Smooth muscle cell of the brain vasculature (primary cell): ENCODE data around the gene STXBP5.
A peak's percentile ranks its signal among the peaks of the same experiment; 100 is the strongest.

Source experiments
- DNase-seq: peaks from one replicate; pipeline ENCODE4 v3.0.0-alpha.2; 2012; ENCODE audit warnings: low read depth, low spot score

The STXBP5 gene

DNA sequence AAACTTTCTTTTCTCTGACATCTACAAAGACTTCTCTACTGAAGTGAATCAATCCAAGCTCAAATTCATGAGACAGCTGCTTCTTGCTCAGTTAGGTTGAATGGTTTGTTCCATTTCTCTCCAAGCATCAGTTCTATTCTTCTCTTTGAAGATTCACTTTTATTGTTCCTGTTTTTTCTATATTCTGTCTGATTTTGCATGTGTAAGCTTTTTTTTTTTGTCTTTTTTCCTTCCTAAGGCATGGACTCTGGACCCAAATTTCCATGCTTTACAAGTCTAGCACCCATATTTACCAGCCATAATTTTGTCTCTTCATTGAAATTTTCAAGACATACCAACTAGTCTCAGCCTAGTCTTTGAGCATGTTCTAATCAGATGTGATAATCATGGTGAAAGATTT is 25.9 kb upstream of the STXBP5 start:
- no peak for DNase-seq

DNA sequence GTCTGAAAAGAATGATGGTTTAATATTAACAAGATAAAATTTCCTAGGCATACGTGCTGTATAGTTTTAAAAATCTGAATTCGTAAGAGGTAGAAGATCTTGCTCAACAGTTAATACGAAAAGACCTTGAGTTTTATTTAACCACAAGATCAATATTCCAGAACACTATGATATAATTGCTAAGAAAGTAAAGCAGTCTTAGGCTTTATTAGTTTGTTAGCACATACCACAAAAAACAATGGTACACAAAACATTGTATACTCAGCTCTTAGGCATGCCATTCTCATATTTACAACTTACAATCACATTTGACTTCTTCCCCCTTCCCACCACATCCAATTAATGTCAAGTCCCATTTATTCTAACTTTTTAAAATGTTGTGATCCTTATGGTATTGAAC is 24.4 kb upstream of the STXBP5 start:
- no peak for DNase-seq

DNA sequence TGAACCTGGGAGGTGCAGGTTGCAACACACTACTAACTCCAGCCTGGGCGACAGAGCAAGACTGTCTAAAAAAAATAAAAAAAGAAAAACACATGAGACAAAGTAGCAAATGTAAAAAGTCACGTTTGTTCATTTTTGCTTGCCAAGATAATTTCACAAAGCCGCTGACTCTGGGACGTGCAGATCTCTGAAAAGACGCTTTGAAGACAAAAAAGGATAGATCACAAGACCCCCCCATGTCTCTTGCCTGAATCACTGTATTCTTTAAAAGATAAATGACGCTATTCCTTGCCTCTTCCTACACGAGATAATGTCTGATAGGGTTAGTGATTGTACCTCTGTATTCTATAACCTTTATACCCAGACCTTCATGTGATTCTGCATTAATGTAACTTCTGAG is 23.3 kb upstream of the STXBP5 start:
- DNase-seq = no peak

DNA sequence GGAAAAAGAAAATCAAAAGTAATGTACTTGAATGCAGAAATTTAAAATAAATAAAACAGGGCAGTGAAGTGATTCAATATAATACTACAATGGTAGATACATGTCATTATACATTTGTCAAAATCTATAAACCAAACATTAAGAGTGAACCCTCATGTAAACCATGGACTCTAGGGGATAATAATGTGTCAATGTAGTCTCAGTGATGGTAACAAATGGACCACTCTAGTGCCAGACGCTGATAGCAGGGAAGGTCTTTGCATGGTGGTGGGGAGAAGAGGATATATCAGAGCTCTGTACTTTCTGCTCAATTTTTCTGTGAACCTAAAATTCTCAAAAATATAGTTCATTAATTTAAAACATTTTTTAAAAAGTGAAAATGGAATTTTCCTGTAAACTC is 19.8 kb upstream of the STXBP5 start:
- no peak for DNase-seq

DNA sequence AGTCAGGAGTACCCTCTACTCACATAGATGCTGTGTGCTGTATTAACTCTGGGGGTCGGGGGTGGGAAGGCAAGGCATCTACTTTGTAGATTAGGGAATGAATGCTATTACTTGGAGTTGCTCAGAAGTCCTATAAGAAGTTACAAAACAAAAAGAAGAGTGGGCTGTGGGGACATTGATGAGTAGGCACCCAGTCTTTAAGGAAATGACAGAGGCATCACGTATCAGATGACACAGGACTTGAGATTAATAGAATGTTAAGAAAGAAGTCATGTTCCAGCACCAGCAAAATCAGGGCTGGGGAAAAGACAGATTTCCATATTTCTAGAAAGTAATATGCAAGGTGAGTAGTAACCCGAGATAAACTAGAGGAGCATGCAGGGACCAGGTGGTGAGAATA is 19.0 kb upstream of the STXBP5 start:
- DNase-seq = no peak

DNA sequence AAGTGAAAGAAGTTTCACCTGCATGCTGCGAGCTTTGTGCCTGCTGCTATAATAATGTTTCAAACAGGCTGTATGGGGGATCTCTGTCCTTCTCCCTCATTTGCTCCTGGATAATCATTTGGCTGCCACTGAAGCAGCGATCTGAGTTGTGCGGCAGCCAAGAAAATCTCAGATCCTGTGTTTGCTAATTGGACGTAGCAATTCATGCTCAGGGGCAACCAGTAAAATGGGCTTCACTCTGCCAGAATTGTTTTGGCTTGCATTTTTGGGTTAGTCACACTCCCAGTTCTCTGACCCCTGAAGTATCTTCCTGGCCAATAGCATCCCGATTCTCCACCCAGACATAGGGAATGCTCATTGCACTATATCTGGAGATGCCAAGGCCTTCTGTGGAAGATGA is 13.7 kb upstream of the STXBP5 start:
- no peak for DNase-seq

DNA sequence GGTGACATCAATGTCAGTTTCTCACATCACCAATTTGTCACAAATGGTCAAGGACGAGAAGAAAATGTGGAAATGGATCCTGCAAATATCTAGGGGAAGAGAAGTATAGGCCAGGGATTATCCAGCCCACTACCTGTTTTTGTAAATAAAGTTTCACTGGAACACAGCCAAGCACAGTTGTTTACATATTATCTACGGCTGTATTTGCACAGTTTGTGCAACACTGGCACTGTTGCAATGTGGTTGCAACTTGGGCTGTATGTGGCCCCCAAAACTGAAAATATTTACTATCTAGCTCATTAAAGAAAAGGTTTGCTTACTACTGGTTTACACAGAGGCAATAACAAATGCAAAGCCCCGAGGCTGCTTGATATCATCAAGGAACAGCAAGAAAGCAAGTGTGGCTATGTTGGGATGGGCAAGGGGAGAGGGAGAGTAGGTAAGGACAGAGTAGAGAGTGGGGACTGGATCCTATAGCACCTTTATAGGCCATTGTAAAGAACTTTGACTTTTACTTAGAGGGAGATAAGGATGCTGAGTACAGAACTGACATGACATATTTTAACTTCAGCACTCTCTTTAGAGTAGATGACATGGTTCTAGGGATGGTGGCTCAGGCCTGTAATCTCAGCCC is 11.8 kb upstream of the STXBP5 start:
- no peak for DNase-seq

DNA sequence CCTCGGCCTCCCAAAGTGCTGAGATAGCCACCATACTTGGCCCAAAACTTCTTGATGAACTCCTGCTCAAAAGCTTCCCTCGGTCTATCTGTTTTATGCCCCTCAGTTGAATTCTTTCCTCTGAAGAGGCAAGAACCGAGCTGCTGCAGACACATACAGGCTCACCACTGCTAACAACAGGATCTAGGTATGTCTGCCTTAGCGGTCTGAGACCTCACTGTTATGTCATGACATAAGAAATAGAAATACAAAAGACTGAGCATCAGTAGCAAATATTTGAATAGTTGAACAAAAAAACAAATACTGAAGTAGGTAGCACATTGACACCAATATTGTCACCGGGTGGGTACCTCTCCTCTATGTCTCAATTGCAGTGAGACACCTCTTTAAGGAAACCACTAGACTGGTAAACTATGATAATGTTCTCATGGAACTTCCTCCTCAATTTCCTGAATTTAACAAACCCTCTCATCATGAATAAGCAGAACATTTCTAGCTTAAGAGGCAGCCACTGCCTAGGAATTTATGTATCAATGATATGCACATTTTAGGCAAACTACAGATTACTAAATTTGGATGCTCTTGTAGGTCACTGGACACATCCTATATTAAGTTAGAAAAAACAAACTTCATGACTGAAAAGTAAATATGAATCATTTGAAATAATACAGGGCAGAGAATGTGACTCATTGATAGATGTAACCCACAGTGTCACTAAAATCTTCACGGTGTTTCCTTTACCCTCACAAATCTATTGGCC is 9.4 kb upstream of the STXBP5 start:
- DNase-seq = no peak

DNA sequence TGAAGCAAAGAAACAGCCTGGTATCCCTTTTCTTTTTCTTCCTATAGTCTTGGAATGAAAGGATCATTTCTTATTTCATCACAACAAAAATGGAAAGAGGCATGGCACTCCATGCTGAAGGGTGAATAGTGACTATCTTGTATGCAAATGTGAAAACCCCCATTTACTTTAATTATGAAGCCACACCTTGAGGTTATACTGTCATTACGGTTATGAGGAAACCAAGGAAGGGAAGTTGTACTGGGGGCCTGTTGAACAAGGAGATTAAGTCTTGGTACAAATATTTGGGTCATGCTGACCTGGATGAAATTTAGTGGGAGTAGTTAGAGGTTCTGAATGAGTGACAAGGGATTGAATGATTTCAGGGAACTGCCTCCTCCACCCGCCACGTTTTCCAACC is 8.7 kb upstream of the STXBP5 start:
- no peak for DNase-seq

DNA sequence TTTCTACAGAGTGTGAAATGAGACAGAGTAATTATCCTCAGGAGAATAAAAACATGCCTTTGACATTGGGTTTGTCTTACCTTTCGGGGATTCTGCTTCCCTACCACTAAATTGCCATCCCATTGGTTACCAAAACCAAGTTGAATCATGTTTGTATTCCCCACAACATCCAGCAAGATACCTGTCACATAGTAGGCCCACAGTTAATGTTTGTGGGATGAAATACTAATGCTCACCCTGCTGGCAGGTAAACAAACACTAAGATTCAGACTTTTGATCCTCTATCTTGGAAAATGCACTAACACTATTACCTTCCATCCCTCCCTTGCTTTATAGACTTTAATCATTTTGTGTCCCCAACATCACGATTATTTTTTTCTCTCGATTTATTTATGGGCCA is 8.2 kb upstream of the STXBP5 start:
- DNase-seq = no peak

DNA sequence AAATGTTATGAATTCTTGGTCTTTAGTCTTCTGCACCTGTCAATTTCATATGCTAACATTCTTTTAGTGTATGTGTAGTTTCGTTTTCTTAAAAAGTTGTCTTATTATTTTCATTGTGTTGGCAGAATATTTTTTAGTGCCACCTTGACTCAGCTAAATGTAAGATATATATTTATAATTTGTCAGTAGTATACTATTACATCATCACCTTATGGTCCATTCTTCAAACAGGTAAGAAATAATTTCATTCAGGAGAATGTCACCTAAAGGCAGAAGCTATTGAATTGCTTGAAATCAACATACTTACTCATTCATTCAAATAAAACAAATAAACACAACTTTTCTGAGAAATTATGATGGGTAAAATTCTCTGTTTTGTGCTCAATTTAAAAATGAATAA is 3.5 kb upstream of the STXBP5 start:
- DNase-seq = no peak

DNA sequence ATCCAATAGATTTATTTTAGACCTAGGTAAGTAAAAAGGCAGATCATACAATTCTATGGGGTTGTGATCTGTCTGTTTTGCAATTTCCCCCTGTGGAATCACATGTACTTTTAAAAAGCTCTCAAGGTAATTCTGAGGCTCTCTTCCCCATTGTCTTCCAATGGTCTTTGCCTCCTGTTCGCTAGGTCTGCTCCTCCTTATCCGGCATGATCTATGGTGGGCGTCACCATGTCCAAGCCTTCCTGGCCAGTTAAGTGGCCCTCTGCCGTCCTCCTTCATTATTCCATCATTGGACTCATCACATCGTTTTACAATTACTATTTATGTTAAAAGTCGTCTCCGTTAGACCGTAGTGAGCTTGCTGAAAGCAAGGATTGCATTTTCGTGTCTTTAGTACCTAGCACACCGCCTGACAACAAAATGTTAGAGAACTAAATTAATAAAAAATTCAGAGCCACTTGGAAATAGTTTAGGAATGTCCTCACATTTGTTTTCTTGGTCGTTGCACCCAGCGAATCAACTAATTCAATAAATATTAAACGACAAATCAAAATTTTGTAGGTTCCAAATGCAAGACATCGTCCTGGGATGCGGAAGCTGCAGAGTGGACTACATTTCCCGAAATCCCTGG is 2.2 kb upstream of the STXBP5 start:
- DNase-seq = no peak

DNA sequence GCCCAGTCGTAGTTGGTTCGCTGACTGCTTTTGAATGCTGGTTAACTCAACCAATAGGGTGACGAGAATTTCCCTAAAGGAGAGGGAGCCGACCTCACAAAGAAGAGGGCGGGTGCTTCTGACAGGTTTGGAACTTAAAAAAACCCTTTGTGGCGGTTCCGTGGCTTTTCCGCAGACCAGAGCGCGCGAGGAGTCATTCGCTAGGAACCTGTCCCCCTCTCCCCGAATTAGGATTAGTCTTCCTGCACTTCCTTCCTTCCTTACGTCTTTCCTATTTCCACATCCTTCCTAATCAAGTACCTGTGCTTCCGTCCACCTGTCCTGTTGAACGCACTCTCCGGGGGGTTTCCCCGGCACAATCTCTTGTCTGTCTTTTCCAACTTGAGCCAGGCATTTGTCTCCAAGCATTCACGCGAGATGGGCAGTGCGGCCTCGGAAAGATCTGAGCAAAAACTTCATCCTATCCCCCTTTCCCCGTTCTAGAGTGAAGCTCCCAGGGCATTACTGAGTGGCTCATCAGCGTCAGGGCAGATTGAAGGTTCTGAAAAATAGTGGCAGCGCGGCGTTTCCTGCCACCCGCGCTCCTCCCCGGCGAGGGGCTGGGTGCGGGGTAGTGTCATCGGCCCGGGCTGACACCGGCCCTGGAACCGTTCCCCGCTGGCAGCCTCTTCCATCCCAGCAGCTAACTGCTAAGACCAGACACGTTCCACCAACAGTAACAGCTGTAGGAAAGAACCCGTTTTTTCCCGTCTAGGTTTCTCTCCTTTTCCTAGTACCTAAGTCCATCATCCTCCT is 1.5 kb upstream of the STXBP5 start:
- peak; percentile 93 for DNase-seq

DNA sequence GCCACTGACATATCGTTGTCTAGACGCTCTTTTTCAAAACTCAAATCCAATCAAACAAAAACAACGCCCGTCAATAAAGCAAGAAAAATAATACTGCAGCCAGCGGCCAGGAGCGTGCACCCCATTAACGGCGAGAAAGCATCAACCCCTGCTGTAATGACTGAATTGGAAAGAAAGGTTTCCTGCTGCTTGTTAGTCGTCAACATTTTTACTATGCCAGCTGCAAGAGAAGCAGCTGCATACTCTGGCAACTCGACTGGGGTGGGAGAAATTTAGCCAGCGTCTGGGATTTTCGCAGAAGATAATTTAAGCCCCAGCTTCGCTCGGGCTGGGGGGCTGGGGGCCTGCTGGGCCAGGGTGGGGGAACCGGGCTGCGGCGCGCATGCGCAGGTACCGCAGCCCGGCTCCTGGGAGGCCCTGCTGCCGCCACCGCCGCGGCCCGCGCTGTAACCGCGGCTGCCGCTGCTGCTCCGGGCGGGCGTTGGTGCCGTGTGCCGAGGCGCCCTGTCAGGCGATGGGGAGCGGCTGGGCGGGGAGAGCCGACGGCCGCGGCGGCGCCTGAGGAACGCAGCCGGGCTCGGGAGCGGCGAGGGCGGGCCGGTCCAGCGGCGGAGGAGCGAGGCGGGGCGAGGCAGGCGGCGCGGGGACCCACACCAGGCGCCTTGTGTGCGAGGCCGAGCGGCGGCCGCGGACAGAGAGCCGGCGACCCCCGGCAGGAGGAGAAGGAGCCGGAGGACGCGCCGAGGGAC is 732 bp upstream of the STXBP5 start:
- DNase-seq = peak; percentile 62

DNA sequence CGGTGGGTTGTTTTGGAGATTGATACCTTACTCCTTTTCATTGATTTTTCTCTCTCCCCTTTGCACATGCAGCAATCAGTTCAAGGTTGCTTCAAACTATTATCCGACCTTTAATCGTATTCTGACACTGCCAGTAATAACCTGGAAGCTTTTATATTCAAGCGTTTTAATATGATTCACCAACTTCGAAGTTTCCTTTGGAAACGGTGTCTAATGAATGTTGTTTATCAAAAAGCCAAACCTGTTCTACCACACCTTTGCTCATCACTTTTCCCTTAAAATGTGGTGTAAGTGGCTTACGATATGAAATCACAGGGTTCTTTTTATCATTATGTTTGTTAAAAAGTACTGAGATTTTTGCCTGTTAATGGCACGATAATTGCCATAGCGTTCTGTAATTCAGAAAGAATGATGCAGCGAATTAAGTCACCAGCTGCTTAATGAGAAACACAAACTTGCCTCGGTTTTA is 660 bp downstream of the STXBP5 start:
- DNase-seq = no peak

DNA sequence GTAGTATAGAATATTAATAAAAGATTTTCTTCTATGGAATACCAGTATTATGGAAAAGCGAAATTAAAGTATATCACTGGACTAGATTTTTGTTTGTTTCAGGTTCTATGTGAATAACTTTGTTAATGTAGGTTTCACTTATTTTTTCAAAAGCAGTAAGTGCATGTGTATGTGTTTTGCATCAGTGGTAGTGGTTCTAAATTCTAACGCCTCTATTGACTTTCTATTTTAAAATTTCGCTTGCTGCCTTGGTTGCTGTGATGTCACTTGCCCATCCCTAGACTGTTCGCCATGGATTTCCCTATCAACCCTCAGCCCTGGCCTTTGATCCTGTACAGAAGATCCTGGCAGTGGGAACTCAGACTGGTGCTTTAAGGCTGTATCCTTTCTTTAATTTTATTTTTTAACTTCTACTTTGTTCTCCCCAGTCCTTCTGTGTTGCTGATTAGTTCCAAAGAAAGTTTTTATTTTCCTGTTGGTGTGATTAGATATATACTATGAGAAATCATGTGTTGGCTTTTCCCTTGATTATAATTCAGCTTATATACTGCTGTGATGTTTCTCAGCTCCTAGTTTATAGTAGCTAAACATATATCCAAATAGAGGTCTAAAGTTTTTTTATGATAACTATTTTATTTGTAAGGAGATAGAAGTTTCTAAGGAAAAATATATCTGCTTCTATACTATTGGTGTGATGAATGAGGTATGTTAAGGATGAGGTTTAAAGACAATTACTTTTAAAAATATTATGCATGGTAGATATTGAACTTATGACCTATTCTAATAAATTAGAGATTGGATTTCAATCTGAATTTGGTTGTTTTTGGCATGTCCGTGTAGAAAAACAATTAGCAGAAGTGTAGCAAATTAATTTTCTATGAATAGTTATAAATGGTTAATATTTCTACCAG is 1.7 kb downstream of the STXBP5 start:
- no peak for DNase-seq

DNA sequence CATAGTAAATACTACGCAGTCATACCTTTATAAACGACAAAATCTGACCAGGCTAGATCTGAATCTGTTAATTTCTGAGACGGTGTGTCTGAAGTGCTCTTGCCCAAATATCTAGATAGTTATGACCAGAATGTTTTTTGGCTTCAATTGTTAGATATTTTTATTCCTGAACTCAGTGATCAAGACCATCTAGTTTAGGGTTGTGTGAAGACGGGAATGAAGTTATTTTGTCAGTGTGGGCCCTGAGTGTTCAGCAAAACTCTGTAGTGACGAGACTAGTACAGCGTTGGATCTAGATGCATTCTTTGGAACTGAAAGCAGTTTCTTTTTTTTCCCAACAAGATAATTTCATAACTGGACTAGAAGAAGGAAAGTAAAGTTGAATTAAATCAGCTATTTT is 3.1 kb downstream of the STXBP5 start:
- no peak for DNase-seq

DNA sequence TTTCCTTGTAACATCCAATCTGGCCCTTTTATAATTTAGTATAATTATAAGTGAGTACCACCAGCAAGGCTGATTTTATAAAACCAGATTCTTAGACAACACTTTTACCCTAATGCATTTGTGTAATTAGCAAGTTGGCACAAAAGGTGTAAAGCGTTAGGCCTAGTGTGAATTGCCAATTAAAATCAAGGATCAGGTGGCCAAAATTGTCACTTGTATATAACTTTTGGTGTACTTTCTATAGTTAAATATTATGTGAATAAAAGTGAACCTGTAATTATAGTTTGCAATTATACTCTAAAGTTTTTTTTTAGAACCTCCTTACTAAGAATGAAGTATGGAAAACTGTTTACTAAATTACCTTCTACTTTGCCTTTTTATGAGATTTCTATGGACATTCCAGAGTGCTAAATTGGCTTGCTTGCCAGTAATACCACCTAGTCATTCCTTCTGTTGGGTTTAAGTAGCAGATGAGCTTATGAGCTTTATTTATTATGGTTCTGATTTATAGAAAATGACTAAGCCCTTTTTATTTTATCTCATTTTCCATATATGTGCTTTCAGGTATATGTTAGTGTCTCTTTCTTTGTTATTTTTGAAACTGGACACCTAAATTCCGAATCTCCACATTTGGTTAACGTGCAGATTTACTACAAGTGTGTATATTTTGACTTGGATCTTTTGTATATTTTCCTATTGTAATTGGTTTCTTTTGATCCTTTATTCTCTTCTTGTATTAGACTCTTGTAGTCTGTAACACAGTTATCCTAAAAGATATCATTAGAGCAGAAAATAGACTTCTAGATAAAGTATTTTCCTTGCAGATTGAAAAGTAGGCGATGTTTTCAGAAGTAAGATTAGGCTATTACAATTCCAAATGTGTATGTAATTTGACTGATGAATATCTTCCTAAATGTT is 3.9 kb downstream of the STXBP5 start:
- DNase-seq = no peak

DNA sequence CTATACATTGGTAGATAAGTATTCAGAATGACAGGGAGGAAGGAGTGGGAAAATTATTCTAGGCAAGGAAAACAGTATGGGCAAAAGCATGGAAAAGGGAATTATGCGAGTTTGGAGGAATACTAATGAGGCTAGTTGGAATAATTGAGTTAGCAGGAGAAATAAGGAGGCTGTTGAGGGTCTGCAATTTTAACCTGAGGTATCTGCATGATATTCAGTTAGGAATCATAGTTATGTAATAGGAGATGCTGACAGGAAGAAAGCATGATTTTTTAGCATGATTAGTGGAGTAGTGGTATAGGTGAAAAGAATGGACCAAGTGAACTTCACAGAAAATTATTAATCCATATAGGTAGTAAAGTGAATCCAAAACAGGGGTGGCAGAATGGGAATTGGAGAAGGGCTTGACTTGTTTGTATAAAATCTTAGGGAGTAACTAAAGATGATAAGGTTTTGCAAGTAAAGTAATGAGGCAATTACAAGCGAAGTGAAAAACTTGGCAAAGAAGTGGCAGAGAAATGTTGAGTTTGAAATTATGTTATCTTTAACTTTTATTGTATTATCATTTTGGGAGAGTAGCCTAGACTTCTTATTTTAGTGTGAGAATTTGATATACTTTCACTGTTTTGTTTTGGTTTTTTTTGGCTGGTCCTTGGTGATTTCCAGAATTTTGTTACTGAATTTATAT is 5.7 kb downstream of the STXBP5 start:
- no peak for DNase-seq
